ENCODE results near the gene CDC73. TPM values are rescaled to one million over a fixed set of nuclear protein-coding genes. Genes with fewer than 3 reads are reported as not detected.
A peak's percentile ranks its signal among the peaks of the same experiment; 100 is the strongest.

The CDC73 gene
- total and polyA plus RNA-seq, 10 donors: 6.5 to 76.7 (median 39.1) TPM

GRCh38 chr1:193120604-193121166 lies 1.1 kb upstream of the CDC73 start:
- Histone ChIP-seq H3K4me1 (peaks cover 15 to 40% (median 34%) of the 10 kb centered on the region in 6 donors), H3K4me3 (peak overlapping the region in 2 of 8 donors; percentile 68 to 87)

GRCh38 chr1:193123751-193124150 lies 1.9 kb downstream of the CDC73 start:
- no peak for DNase-seq
- no peaks in the 10 kb centered on the region for H3K9me3 ChIP-seq
- intact Hi-C loops (cut with DNase I; ENCODE audit: low total_unique reads): loop anchor here (5.0 to 10.0 kb wide), 2 partner anchors 59 to 316 kb away; partner anchors contain the start of gene RGS2
- peaks cover 0 to 37% (median 13%) of the 10 kb centered on the region in 6 donors for H3K36me3 ChIP-seq
- peak overlapping the region in 3 of 8 donors; percentile 68 to 87 (median 68) for H3K4me3 ChIP-seq
- no peaks in the 10 kb centered on the region for H3K27me3 ChIP-seq (replicated peaks in 1 of 7)
- TF ChIP-seq POLR2A (IDR thresholded peaks at IDR 0.05): no peak
- no peak for TF ChIP-seq POLR2AphosphoS5 (IDR thresholded peaks at IDR 0.05)
- TF ChIP-seq, protein P1, sequence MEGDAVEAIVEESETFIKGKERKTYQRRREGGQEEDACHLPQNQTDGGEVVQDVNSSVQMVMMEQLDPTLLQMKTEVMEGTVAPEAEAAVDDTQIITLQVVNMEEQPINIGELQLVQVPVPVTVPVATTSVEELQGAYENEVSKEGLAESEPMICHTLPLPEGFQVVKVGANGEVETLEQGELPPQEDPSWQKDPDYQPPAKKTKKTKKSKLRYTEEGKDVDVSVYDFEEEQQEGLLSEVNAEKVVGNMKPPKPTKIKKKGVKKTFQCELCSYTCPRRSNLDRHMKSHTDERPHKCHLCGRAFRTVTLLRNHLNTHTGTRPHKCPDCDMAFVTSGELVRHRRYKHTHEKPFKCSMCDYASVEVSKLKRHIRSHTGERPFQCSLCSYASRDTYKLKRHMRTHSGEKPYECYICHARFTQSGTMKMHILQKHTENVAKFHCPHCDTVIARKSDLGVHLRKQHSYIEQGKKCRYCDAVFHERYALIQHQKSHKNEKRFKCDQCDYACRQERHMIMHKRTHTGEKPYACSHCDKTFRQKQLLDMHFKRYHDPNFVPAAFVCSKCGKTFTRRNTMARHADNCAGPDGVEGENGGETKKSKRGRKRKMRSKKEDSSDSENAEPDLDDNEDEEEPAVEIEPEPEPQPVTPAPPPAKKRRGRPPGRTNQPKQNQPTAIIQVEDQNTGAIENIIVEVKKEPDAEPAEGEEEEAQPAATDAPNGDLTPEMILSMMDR (IDR thresholded peaks at IDR 0.05 in 8 of 11, conservative IDR thresholded peaks at IDR 0.05 in 3 of 11): no peak
- H3K4me1 ChIP-seq: peaks cover 18 to 69% (median 49%) of the 10 kb centered on the region in 6 donors
- H3K27ac ChIP-seq: no peak overlapping the region

More at GRCh38 chr1:193120604-193121166, 1.1 kb upstream of the CDC73 start:
- intact Hi-C loops (cut with DNase I; ENCODE audit: low total_unique reads): loop anchor here (5.0 to 10.0 kb wide), 2 partner anchors 56 to 313 kb away; partner anchors contain the start of gene RGS2
- Histone ChIP-seq H3K9me3 (no peaks in the 10 kb centered on the region), H3K36me3 (peaks cover 0 to 8% (median 7%) of the 10 kb centered on the region in 6 donors), H3K27me3 (replicated peaks in 1 of 7) (no peaks in the 10 kb centered on the region), H3K27ac (peak overlapping the region in 1 of 8 donors; percentile 99)
- WGBS, 5 donors: 82 to 87% (median 82%) methylated on average over 6 of the region's 6 CpGs
- TF ChIP-seq, protein P1 (IDR thresholded peaks at IDR 0.05 in 8 of 11, conservative IDR thresholded peaks at IDR 0.05 in 3 of 11): no peak
- no peak for TF ChIP-seq POLR2AphosphoS5 (IDR thresholded peaks at IDR 0.05)
- no peak for TF ChIP-seq POLR2A (IDR thresholded peaks at IDR 0.05)
- DNase-seq: no peak

DNA sequence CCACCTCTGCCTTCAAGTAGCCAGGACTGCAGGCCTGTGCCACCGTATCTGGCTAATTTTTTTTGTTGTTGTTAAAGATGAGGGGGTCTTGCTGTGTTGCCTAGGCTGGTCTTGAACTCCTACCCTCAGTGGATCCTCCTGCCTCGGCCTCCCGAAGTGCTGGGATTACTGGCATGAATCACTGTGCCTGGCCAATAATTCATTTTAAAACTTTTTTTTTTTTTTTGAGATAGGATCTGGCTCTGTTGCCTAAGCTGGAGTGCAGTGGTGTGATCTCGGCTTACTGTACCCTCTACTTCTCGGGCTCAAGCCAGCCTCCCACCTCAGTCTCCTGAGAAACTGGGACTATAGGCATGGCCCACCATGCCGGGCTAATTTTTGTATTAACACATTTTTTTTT lies 3.5 kb downstream of the CDC73 start:
- no peak for DNase-seq
- Histone ChIP-seq H3K4me1 (peaks cover 18 to 72% (median 49%) of the 10 kb centered on the region in 6 donors), H3K27ac (no peak overlapping the region), H3K27me3 (replicated peaks in 1 of 7) (no peaks in the 10 kb centered on the region), H3K4me3 (no peak overlapping the region), H3K9me3 (no peaks in the 10 kb centered on the region), H3K36me3 (peaks cover 5 to 53% (median 21%) of the 10 kb centered on the region in 6 donors)
- 93 to 96% (median 95%) methylated on average over 6 of the region's 6 CpGs for WGBS, 5 donors
- TF ChIP-seq POLR2AphosphoS5 (IDR thresholded peaks at IDR 0.05): no peak
- TF ChIP-seq POLR2A (IDR thresholded peaks at IDR 0.05): no peak
- TF ChIP-seq, protein P1 (IDR thresholded peaks at IDR 0.05 in 8 of 11, conservative IDR thresholded peaks at IDR 0.05 in 3 of 11): no peak
- intact Hi-C loops (cut with DNase I; ENCODE audit: low total_unique reads): loop anchor here (10.0 kb wide), 1 partner anchor 61 kb away; no protein-coding TSS in a partner anchor

GRCh38 chr1:193131266-193131860 lies 9.5 kb downstream of the CDC73 start:
- 93 to 99% (median 96%) methylated on average over 2 of the region's 2 CpGs for WGBS, 5 donors

More at GRCh38 chr1:193131266-193131860, 9.5 kb downstream of the CDC73 start:
- DNase-seq: no peak
- H3K36me3 ChIP-seq: peaks cover 5 to 97% (median 49%) of the 10 kb centered on the region in 6 donors
- H3K27me3 ChIP-seq (replicated peaks in 1 of 7): no peaks in the 10 kb centered on the region
- H3K9me3 ChIP-seq: no peaks in the 10 kb centered on the region
- intact Hi-C loops (cut with DNase I; ENCODE audit: low total_unique reads): no loop called here
- H3K27ac ChIP-seq: no peak overlapping the region
- no peak overlapping the region for H3K4me3 ChIP-seq
- peaks cover 0 to 51% (median 9%) of the 10 kb centered on the region in 6 donors for H3K4me1 ChIP-seq
- no peak for TF ChIP-seq POLR2A (IDR thresholded peaks at IDR 0.05)
- no peak for TF ChIP-seq POLR2AphosphoS5 (IDR thresholded peaks at IDR 0.05)
- TF ChIP-seq, protein P1 (IDR thresholded peaks at IDR 0.05 in 8 of 11, conservative IDR thresholded peaks at IDR 0.05 in 3 of 11): no peak

All from spleen (tissue), 11 donors.